K562 (cell line): ENCODE data around the gene MMP24.

ENCODE experiments used
- CTCF ChIP-seq, 3 experiments: IDR thresholded peaks in 2 of 3; conservative IDR thresholded peaks in 1 of 3; 2 replicates each; pipeline ENCODE4 v1.5.1; 2011 to 2012; ENCODE audit warnings: low read length in 3 of 3, mild to moderate bottlenecking in 3 of 3, control low read depth in 2 of 3, improper control_type of control experiment in 1 of 3, inconsistent platforms in 1 of 3, low read depth in 1 of 3, mixed read lengths in 1 of 3, moderate library complexity in 1 of 3; ENCODE audit not compliant: insufficient read depth in 2 of 3
- E2F1 ChIP-seq: sonication (generic); formaldehyde crosslinking; IDR thresholded peaks from 2 replicates; pipeline ENCODE4 v1.8.1; 2023; ENCODE audit warnings: mild to moderate bottlenecking, missing genetic modification reagents, moderate library complexity
- EZH2 ChIP-seq: IDR thresholded peaks from 2 replicates; pipeline ENCODE4 v1.6.1; 2012; ENCODE audit warnings: low read depth, mild to moderate bottlenecking, inconsistent platforms, low read length, borderline replicate concordance
- JUND ChIP-seq, 2 experiments: IDR thresholded peaks; 2 replicates in 1 of 2; 3 replicates in 1 of 2; pipeline ENCODE4 v1.6.1; 2011; ENCODE audit warnings: borderline replicate concordance in 2 of 2, low read depth in 2 of 2, low read length in 2 of 2, improper control_type of control experiment in 1 of 2, missing biosample characterization in 1 of 2, missing genetic modification characterization in 1 of 2, missing genetic modification reagents in 1 of 2
- NR1H2 ChIP-seq: sonication (generic); formaldehyde crosslinking; IDR thresholded peaks from 2 replicates; pipeline ENCODE4 v1.4.0; 2020; ENCODE audit warnings: mild to moderate bottlenecking, missing genetic modification reagents
- SIN3A ChIP-seq, 2 experiments: fragments of 150-350 bp in 1 of 2; IDR thresholded peaks; 2 replicates each; pipeline ENCODE4 v1.6.1; 2011 to 2016; ENCODE audit warnings: borderline replicate concordance in 2 of 2, low read depth in 2 of 2, low read length in 2 of 2, mild to moderate bottlenecking in 2 of 2, moderate library complexity in 2 of 2; ENCODE audit not compliant: control insufficient read depth in 1 of 2
- ZBTB8A ChIP-seq: fragments of 450-650 bp; IDR thresholded peaks from 2 replicates; pipeline ENCODE4 v1.6.1; 2018; ENCODE audit warnings: mild to moderate bottlenecking, moderate library complexity; ENCODE audit not compliant: partially characterized antibody
- ZNF668 ChIP-seq: fragments of 250-450 bp; sonication (Bioruptor Pico); IDR thresholded peaks from 2 replicates; pipeline ENCODE4 v1.8.0; 2022; ENCODE audit warnings: mild to moderate bottlenecking, inconsistent platforms

GRCh38 chr20:35252037-35252461 lies 25.6 kb downstream of the MMP24 start:
- no peak for TF ChIP-seq ZBTB8A
- TF ChIP-seq NR1H2: no peak
- no peak for TF ChIP-seq CTCF (IDR thresholded peaks at IDR 0.05 in 2 of 3, conservative IDR thresholded peaks at IDR 0.05 in 1 of 3; ENCODE audit: insufficient read depth in 2 of 3, low read depth in 1 of 3, low read length in 3 of 3)
- TF ChIP-seq EZH2: no peak
- no peak for TF ChIP-seq JUND (IDR thresholded peaks at IDR 0.05; ENCODE audit: borderline replicate concordance, low read depth, low read length)
- no peak for TF ChIP-seq JUND (tag; IDR thresholded peaks at IDR 0.05; ENCODE audit: borderline replicate concordance, low read depth, low read length)
- no peak for TF ChIP-seq E2F1 (CRISPR knock-in tag)
- no peak for TF ChIP-seq SIN3A (IDR thresholded peaks at IDR 0.05; ENCODE audit: borderline replicate concordance in 2 of 2, control insufficient read depth in 1 of 2, low read depth in 2 of 2, low read length in 2 of 2)
- TF ChIP-seq ZNF668 (CRISPR knock-in tag): no peak
